HCT116 (cell line): ENCODE measurements around the gene ZKSCAN7. TPM values are rescaled to one million over a fixed set of nuclear protein-coding genes. Genes with fewer than 3 reads are reported as not detected.
"Not testable (repeated sequence)": the region's sequence is repeated elsewhere in the genome, so short reads cannot be mapped to it uniquely, and the experiment has no call there.

ENCODE experiments used
- ATAC-seq: fragments of 200-7000 bp; cut with Tn5 transposase; 2 replicates; pipeline ENCODE4 v1.9.1; 2020; ENCODE audit warnings: mild to moderate bottlenecking, moderate library complexity
- BruUV-seq: library from RNA; stranded (reverse); fragments of 400-500 nt; replicated peaks from 2 replicates; lab custom pipeline; 2021; lab: Mats Ljungman, UMichigan
- CTCF ChIA-PET: fragments of 300-600 bp; sonication (Branson Sonifier 250); formaldehyde crosslinking; loops from one replicate; lab custom pipeline; 2021; ENCODE audit warnings: antibody characterized with exemption; lab: Charles Lee
- POLR2A ChIA-PET: fragments of 300-600, 350-600 bp; sonication (Branson Sonifier 250); formaldehyde crosslinking; loops from one replicate; lab custom pipeline; 2021; ENCODE audit warnings: antibody characterized with exemption; lab: Charles Lee
- RAD21 ChIA-PET, 2 experiments: fragments of 300-600 bp; sonication (Branson Sonifier 250); formaldehyde crosslinking; loops; one replicate each; lab custom pipeline; 2023; ENCODE audit warnings: low total read pairs in 2 of 2; ENCODE audit not compliant: uncharacterized antibody in 2 of 2, unreplicated experiment in 2 of 2, low non-redundant PET in 1 of 2; lab: Charles Lee
- DNase-seq: peaks from one replicate; pipeline ENCODE4 v3.0.0-alpha.2; 2010; ENCODE audit warnings: low read depth, low spot score
- H2AFZ ChIP-seq: fragments of 200-600 bp; shearing (Covaris generic), sonication (generic); 2 replicates; pipeline ENCODE4 v1.6.1; 2017; ENCODE audit warnings: low read depth, mixed run types, mixed read lengths, antibody characterized with exemption, low read length; ENCODE audit not compliant: poor library complexity, severe bottlenecking
- H3K27ac ChIP-seq: 2 replicates; pipeline ENCODE4 v1.5.1; 2012; ENCODE audit warnings: low read depth, low read length
- H3K27me3 ChIP-seq: fragments of 200-600 bp; sonication (generic); 2 replicates; pipeline ENCODE4 v1.6.1; 2016; ENCODE audit warnings: mixed run types, low read length, mixed read lengths; ENCODE audit not compliant: insufficient read depth
- H3K36me3 ChIP-seq, 2 experiments: fragments of 200-500 bp in 1 of 2; fragments of 200-600 bp in 1 of 2; sonication (Bioruptor generic) in 1 of 2; sonication (generic) in 1 of 2; 2 replicates each; pipeline versions ENCODE4 v1.5.1 to v1.6.1; 2014 to 2016; ENCODE audit warnings: low read length in 2 of 2, inconsistent platforms in 1 of 2, mixed read lengths in 1 of 2, mixed run types in 1 of 2; ENCODE audit not compliant: insufficient read depth in 2 of 2, control insufficient read depth in 1 of 2
- H3K4me1 ChIP-seq, 2 experiments: fragments of 200-600 bp in 1 of 2; sonication (generic) in 1 of 2; 2 replicates each; pipeline versions ENCODE4 v1.5.1 to v1.6.1; 2012 to 2017; ENCODE audit warnings: low read length in 2 of 2, inconsistent platforms in 1 of 2, mild to moderate bottlenecking in 1 of 2, mixed read lengths in 1 of 2, mixed run types in 1 of 2, moderate library complexity in 1 of 2; ENCODE audit not compliant: insufficient read depth in 2 of 2, control insufficient read depth in 1 of 2
- H3K4me2 ChIP-seq: fragments of 200-600 bp; sonication (generic); 2 replicates; pipeline ENCODE4 v1.6.1; 2017; ENCODE audit warnings: mixed run types, low read length, mixed read lengths
- H3K4me3 ChIP-seq, 2 experiments: fragments of 200-600 bp in 1 of 2; sonication (generic) in 1 of 2; replicated peaks in 1 of 2; 2 replicates each; pipeline ENCODE4 v1.5.1; 2011 to 2016; ENCODE audit warnings: low read length in 2 of 2, control low read depth in 1 of 2, low read depth in 1 of 2, mild to moderate bottlenecking in 1 of 2, mixed read lengths in 1 of 2, mixed run types in 1 of 2
- H3K79me2 ChIP-seq: fragments of 200-600 bp; sonication (generic); 2 replicates; pipeline ENCODE4 v1.6.1; 2017; ENCODE audit warnings: mild to moderate bottlenecking, mixed run types, low read length, moderate library complexity, mixed read lengths; ENCODE audit not compliant: insufficient read depth
- H3K9ac ChIP-seq: fragments of 200-600 bp; sonication (generic); 2 replicates; pipeline ENCODE4 v1.6.1; 2016; ENCODE audit warnings: low read length, mixed read lengths
- H3K9me2 ChIP-seq: fragments of 200-600 bp; sonication (generic), shearing (Covaris generic); 2 replicates; pipeline ENCODE4 v1.6.1; 2017; ENCODE audit warnings: mixed run types, mild to moderate bottlenecking, moderate library complexity; ENCODE audit not compliant: insufficient read depth
- H3K9me3 ChIP-seq, 2 experiments: fragments of 200-500 bp in 1 of 2; fragments of 200-600 bp in 1 of 2; sonication (Bioruptor generic) in 1 of 2; sonication (generic) in 1 of 2; 2 replicates each; pipeline ENCODE4 v1.6.1; 2014 to 2017; ENCODE audit warnings: low read length in 2 of 2, mixed read lengths in 2 of 2, inconsistent platforms in 1 of 2, low read depth in 1 of 2, mild to moderate bottlenecking in 1 of 2, mixed run types in 1 of 2, moderate library complexity in 1 of 2; ENCODE audit not compliant: control insufficient read depth in 1 of 2, insufficient read depth in 1 of 2
- H4K20me1 ChIP-seq: fragments of 200-600 bp; sonication (generic), shearing (Covaris generic); 2 replicates; pipeline ENCODE4 v1.6.1; 2017; ENCODE audit warnings: mixed run types, mild to moderate bottlenecking, moderate library complexity; ENCODE audit not compliant: insufficient read depth
- JUND ChIP-seq: IDR thresholded peaks from 2 replicates; pipeline ENCODE4 v1.6.1; 2012
- SIN3A ChIP-seq: IDR thresholded peaks from 2 replicates; pipeline ENCODE4 v1.6.1; 2012; ENCODE audit warnings: low read depth
- SRF ChIP-seq: IDR thresholded peaks from 2 replicates; pipeline ENCODE4 v1.6.1; 2012; ENCODE audit warnings: low read depth
- intact Hi-C: fragments of 100-400 bp; cut with micrococcal nuclease; formaldehyde crosslinking; loops from 2 replicates; pipeline ENCODE4 v1.10.0; 2022
- total RNA-seq: library from RNA; stranded (reverse); gene quantifications from one replicate; pipeline ENCODE4 v1.2.1, GENCODE V29; 2021; ENCODE audit not compliant: unreplicated experiment
- TF ChIP-seq, protein P1 (sequence below): IDR thresholded peaks from 2 replicates; pipeline ENCODE4 v1.6.1; 2012
- TF ChIP-seq, protein P2 (sequence below), 3 experiments: fragments of 200-600 bp in 1 of 3; sonication (generic) in 1 of 3; IDR thresholded peaks in 2 of 3; conservative IDR thresholded peaks in 1 of 3; 2 replicates each; pipeline ENCODE4 v1.5.1; 2012 to 2017; ENCODE audit warnings: low read depth in 2 of 3, low read length in 2 of 3, antibody characterized with exemption in 1 of 3, borderline replicate concordance in 1 of 3, control low read depth in 1 of 3, mild to moderate bottlenecking in 1 of 3, mixed read lengths in 1 of 3, mixed run types in 1 of 3, moderate library complexity in 1 of 3; ENCODE audit not compliant: insufficient read depth in 1 of 3
- TF ChIP-seq, protein P3 (sequence below): IDR thresholded peaks from 2 replicates; pipeline ENCODE4 v1.6.1; 2012

The ZKSCAN7 gene
- total RNA-seq, 1 experiment from 2014 or later, result not detected

DNA sequence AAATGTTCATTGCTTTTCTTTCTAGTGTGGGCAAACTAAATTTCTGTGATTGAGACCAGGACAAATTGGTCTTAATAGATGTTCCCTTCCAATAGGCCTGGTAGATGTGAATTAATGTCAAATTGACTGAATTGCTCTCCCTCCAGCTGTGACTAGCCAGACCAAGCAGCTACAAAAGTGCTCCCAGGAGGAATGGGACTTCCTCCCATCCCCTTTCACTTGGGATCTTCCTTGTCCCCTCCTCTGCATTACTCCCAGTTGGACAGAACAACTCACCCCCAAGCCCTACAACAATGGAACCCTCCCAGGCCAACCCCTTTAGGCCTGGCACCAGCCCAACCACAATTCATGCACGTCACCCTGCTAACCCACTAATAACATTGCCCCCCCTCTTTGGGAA, 19.6 kb upstream of the ZKSCAN7 start:
- TF ChIP-seq, protein P1, sequence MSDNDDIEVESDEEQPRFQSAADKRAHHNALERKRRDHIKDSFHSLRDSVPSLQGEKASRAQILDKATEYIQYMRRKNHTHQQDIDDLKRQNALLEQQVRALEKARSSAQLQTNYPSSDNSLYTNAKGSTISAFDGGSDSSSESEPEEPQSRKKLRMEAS, result no peak
- TF ChIP-seq, protein P2, sequence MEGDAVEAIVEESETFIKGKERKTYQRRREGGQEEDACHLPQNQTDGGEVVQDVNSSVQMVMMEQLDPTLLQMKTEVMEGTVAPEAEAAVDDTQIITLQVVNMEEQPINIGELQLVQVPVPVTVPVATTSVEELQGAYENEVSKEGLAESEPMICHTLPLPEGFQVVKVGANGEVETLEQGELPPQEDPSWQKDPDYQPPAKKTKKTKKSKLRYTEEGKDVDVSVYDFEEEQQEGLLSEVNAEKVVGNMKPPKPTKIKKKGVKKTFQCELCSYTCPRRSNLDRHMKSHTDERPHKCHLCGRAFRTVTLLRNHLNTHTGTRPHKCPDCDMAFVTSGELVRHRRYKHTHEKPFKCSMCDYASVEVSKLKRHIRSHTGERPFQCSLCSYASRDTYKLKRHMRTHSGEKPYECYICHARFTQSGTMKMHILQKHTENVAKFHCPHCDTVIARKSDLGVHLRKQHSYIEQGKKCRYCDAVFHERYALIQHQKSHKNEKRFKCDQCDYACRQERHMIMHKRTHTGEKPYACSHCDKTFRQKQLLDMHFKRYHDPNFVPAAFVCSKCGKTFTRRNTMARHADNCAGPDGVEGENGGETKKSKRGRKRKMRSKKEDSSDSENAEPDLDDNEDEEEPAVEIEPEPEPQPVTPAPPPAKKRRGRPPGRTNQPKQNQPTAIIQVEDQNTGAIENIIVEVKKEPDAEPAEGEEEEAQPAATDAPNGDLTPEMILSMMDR (IDR thresholded peaks at IDR 0.05 in 2 of 3, conservative IDR thresholded peaks at IDR 0.05 in 1 of 3; ENCODE audit: borderline replicate concordance in 1 of 3, insufficient read depth in 1 of 3, low read depth in 2 of 3, low read length in 2 of 3), result no peak
- TF ChIP-seq SIN3A (no peak), JUND (no peak), SRF (no peak)
- TF ChIP-seq, protein P3, sequence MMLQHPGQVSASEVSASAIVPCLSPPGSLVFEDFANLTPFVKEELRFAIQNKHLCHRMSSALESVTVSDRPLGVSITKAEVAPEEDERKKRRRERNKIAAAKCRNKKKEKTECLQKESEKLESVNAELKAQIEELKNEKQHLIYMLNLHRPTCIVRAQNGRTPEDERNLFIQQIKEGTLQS, result no peak

DNA sequence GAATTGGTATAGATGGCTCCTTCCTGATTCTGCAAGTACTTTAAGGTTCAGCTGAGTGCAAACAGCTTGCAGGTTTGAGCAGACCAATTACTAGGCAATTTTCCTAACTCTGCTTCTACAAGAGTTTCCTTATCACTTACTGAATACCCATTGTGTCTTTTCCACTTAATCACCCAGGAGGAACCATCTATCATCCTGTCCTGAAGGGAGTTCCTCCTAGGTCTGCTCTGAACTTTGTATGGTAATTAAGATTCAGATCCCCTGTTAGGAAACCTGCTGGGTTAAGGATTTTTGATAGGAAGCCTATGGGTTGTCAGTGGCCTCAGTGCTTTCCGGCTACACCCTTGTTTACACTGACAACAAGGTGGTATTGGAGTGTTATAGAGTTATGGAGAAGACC, 10.2 kb upstream of the ZKSCAN7 start:
- RAD21 ChIA-PET, BruUV-seq, CTCF ChIA-PET: not testable (repeated sequence)

More for the DNA sequence above, 19.6 kb upstream of the ZKSCAN7 start:
- Histone ChIP-seq H3K4me2 (no peak overlapping the region), H3K4me1 (no peaks in the 10 kb centered on the region), H4K20me1 (no peaks in the 10 kb centered on the region), H3K9ac (no peak overlapping the region), H3K27ac (no peak overlapping the region), H3K27me3 (peaks cover 8% of the 10 kb centered on the region; the same call in 1 of the 2 replicates), H3K36me3 (no peaks in the 10 kb centered on the region), H3K79me2 (no peaks in the 10 kb centered on the region), H3K9me2 (no peaks in the 10 kb centered on the region), H3K4me3 (no peak overlapping the region), H2AFZ (no peak overlapping the region), H3K9me3 (no peaks in the 10 kb centered on the region)
- ChIA-PET POLR2A (no interaction called here), CTCF (no interaction called here), RAD21 (no interaction called here)
- no peak for ATAC-seq
- intact Hi-C loops, result loop anchor here (10.0 kb wide), 1 partner anchor 459 kb away; no protein-coding TSS in a partner anchor
- no TSS peak for BruUV-seq
- DNase-seq, result no peak

More for the DNA sequence above, 10.2 kb upstream of the ZKSCAN7 start:
- H3K9me3 ChIP-seq, ATAC-seq, H3K36me3 ChIP-seq, H4K20me1 ChIP-seq, intact Hi-C loops, H2AFZ ChIP-seq, H3K27ac ChIP-seq, H3K79me2 ChIP-seq, H3K4me1 ChIP-seq, H3K9ac ChIP-seq, H3K27me3 ChIP-seq, H3K4me3 ChIP-seq, POLR2A ChIA-PET, DNase-seq, H3K9me2 ChIP-seq, H3K4me2 ChIP-seq: not testable (repeated sequence)
